Measurements from ENCODE around the gene C12orf56.

GRCh38 chr12:64270411-64270810, 120.1 kb downstream of the C12orf56 start:
- TF ChIP-seq SUZ12 (IDR thresholded peaks at IDR 0.05; ENCODE audit: extremely low read depth, insufficient read depth, insufficient read length) (no peak), YY1 (IDR thresholded peaks at IDR 0.05; ENCODE audit: insufficient read depth, insufficient read length) (no peak), ZNF274 (IDR thresholded peaks at IDR 0.05; ENCODE audit: low read depth, low read length) (no peak)
